RPMI7951 (cell line): ENCODE measurements around the gene TMEM164. TPM values are rescaled to one million over a fixed set of nuclear protein-coding genes. Genes with fewer than 3 reads are reported as not detected.

ENCODE experiments used
- DNase-seq: peaks from one replicate; pipeline ENCODE4 v3.0.0-alpha.2; 2012; ENCODE audit warnings: low read depth
- total RNA-seq: library from RNA; depleted of rRNA; stranded (reverse); fragments of >200 nt; shearing (Covaris generic); gene quantifications from 2 replicates; pipeline ENCODE4 v1.2.3, GENCODE V29; 2014

Gene TMEM164
- total RNA-seq, 1 experiment from 2014 or later = 8.3 TPM

GRCh38 chrX:110003167-110004156, 548 bp downstream of the TMEM164 start:
- no peak for DNase-seq

GRCh38 chrX:110004215-110004614, 1.3 kb downstream of the TMEM164 start:
- DNase-seq = no peak

DNA sequence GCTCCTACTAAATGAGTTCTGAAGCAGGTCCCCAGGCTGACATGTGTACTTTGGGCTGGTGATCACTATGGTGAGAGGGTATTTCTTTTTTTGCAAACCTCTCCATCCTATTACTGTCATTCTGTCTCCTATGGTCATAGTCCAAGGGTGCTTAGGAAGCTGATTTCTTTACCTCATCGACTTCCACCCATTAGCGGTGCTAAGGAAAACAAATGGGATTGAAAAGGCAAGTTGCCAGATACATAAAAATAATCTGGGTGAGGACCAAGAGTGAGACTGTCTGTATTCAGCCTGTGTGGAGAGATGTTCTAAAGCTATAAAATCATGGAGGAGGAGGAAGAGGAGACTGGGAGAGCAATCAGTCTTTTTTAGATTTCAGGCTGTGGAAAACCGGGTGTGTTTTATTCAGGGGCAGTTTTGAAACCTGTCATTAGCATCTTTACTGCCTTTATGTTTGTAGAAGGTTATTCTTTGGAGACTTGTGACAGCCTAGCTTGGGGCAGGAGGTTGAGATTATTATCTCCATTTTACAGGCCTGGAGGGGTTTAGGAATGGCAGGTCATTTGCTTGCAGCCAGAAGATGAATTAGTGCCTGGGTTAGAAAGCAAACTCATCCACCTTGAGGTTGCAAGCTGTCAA, 1.9 kb downstream of the TMEM164 start:
- no peak for DNase-seq

GRCh38 chrX:110006161-110006560, 3.2 kb downstream of the TMEM164 start:
- no peak for DNase-seq

GRCh38 chrX:110006821-110007375, 4.0 kb downstream of the TMEM164 start:
- DNase-seq = peak; percentile 38

GRCh38 chrX:110008011-110008635, 5.2 kb downstream of the TMEM164 start:
- DNase-seq = no peak

GRCh38 chrX:110012818-110013485, 10.0 kb downstream of the TMEM164 start:
- DNase-seq = no peak

DNA sequence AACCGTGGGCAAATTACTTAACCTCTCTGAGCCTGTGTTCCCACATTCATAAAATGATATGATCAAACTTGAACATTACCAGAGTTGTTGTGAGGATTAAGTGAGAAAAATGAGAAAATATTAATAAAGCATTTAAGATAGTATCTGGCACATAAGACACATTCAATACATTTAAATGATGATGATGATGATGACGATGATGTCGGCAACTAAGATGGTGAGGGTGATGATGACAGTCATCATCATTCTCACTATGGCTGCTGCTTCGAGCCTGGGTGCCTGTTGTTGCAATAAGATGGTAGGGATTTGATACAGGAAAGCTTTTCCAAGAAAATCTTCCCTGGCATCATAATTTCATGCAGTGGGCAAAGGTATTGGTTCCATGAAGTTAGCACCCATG, 11.1 kb downstream of the TMEM164 start:
- no peak for DNase-seq

- peak; percentile 23 for DNase-seq
Observed at GRCh38 chrX:110015032-110015431, 12.1 kb downstream of the TMEM164 start.

DNA sequence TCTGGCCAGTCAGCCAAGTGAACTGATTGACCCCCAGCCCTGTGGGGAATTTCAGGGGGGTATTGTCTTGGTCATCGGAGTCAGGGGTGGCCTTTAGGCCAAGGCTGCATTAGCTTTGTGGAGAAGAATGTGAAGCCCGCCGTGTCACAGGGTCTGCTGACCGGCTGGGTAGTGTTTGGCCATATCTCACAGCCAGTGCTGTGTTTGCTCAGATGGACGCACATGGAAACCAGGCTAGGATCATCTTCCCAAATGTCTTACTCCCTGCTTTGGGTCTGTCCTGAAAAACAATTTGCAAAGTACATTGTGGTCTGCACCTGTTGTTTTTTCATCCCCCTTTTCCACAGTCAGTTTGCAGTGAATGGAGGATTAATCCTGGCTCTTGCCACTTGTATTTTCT, 13.0 kb downstream of the TMEM164 start:
- no peak for DNase-seq

GRCh38 chrX:110020536-110020935, 17.6 kb downstream of the TMEM164 start:
- no peak for DNase-seq

- DNase-seq = peak; percentile 49
Observed at GRCh38 chrX:110021258-110022022, 18.5 kb downstream of the TMEM164 start.

GRCh38 chrX:110022599-110023448, 19.9 kb downstream of the TMEM164 start:
- no peak for DNase-seq

DNA sequence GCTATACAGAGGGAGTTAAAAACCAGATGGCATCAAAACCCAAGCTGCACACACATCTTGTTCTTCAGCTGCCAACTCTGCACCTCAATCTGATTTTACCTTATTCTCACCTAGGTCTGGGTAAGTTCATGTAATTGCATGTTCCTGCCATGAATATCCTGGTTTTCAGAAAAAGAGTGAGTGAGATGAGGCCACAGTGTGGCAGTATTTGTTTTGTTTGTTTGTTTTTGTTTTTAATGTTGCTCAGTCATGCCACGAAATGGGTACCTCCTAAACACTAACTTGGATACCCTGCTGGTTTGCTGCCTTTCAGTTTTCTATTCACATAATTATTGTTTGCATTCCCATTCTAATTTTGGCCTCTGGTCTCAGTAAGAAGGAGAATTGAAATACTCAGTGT, 22.5 kb downstream of the TMEM164 start:
- DNase-seq = no peak

DNA sequence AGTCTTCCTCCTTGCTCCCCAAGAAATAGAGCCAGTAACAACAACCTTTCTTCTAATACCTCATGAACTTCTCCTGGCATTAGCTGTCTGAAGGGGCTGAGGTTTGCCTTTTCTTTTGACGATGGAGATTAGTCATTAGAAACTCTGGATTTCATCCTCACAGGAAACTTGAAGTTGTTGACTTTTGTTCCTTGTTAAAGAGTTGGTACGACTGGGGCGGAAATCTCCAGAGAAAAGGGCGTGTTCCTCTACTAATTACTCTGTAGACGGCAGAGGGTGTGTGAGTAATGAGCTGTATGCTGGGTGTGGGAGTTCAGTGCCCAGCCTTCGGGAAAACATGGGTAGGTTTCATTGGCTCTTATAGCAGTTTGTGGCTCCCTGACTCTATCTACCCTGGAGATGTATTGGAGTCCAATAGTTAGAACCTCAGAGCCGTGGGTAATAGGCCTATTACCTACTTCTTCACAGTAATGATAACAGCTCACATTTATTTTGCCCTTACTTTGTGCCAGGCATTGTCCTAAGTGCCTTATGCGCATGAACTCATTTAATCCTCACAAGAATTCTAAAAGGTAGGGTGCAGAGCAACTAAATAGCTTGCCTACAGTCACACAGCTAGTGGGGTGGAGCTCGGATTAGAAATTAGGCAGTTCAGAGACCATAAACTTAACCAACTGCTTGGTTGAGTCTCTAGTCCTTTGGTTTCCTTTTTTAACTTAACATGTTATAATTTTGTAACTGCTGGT, 23.4 kb downstream of the TMEM164 start:
- DNase-seq = peak; percentile 54

- DNase-seq = no peak
Observed at GRCh38 chrX:110032534-110033147, 29.7 kb downstream of the TMEM164 start.

- DNase-seq = no peak
Observed at GRCh38 chrX:110034036-110034435, 31.1 kb downstream of the TMEM164 start.

- DNase-seq = no peak
Observed at GRCh38 chrX:110036162-110037033, 33.5 kb downstream of the TMEM164 start.
